CD4-positive, CD25-positive, alpha-beta regulatory T cell (primary cell): Measurements from ENCODE around the gene TUBGCP2. TPM values are rescaled to one million over a fixed set of nuclear protein-coding genes. Genes with fewer than 3 reads are reported as not detected.

Source experiments
- ATAC-seq, 2 donors: fragments of 150-1000 bp; cut with Tn5 transposase; one replicate each; pipeline ENCODE4 v1.10.0; 2021; ENCODE audit warnings: low read depth in 2 of 2, moderate number of reproducible peaks in 2 of 2, moderate library complexity in 1 of 2
- DNase-seq, 3 donors: peaks; one replicate each; pipeline versions ENCODE4 v3.0.0 to v3.0.0-alpha.2; 2012 to 2022; ENCODE audit warnings: mixed read lengths in 1 of 3
- H3K27ac ChIP-seq: one replicate; pipeline ENCODE4 v1.7.0; 2013; ENCODE audit warnings: mild to moderate bottlenecking, low read length; ENCODE audit not compliant: insufficient read depth, poor library complexity, severe bottlenecking
- H3K27me3 ChIP-seq: one replicate; pipeline ENCODE4 v1.7.0; 2013; ENCODE audit warnings: low read length; ENCODE audit not compliant: control insufficient read depth, insufficient read depth
- H3K36me3 ChIP-seq: one replicate; pipeline ENCODE4 v1.7.0; 2013; ENCODE audit warnings: mild to moderate bottlenecking, low read length, moderate library complexity; ENCODE audit not compliant: control insufficient read depth, insufficient read depth
- H3K4me1 ChIP-seq: 2 replicates; pipeline ENCODE4 v1.7.0; 2013; ENCODE audit warnings: mild to moderate bottlenecking, low read length; ENCODE audit not compliant: insufficient read depth, control insufficient read depth, poor library complexity, severe bottlenecking
- H3K4me3 ChIP-seq: one replicate; pipeline ENCODE4 v1.7.0; 2013; ENCODE audit warnings: low read depth, mild to moderate bottlenecking, low read length, moderate library complexity
- H3K9me3 ChIP-seq, 2 experiments: 1 replicate in 1 of 2; 2 replicates in 1 of 2; pipeline ENCODE4 v1.7.0; 2013; ENCODE audit warnings: low read length in 2 of 2, mild to moderate bottlenecking in 1 of 2, moderate library complexity in 1 of 2; ENCODE audit not compliant: control insufficient read depth in 2 of 2
- H3K27ac Mint-ChIP-seq, 3 donors: one replicate each; pipeline ENCODE4 v1.8.0; 2020 to 2022; ENCODE audit warnings: mild to moderate bottlenecking in 3 of 3, mixed read lengths in 3 of 3, moderate library complexity in 2 of 3
- H3K27me3 Mint-ChIP-seq: one replicate; pipeline ENCODE4 v1.8.0; 2022; ENCODE audit warnings: mild to moderate bottlenecking, mixed read lengths
- H3K36me3 Mint-ChIP-seq: one replicate; pipeline ENCODE4 v1.8.0; 2020; ENCODE audit warnings: mixed read lengths
- H3K4me1 Mint-ChIP-seq, 4 donors: one replicate each; pipeline ENCODE4 v1.8.0; 2020 to 2022; ENCODE audit warnings: mixed read lengths in 4 of 4, mild to moderate bottlenecking in 1 of 4
- H3K4me3 Mint-ChIP-seq, 4 donors: one replicate each; pipeline ENCODE4 v1.8.0; 2020 to 2022; ENCODE audit warnings: mild to moderate bottlenecking in 4 of 4, mixed read lengths in 4 of 4, moderate library complexity in 3 of 4
- H3K9me3 Mint-ChIP-seq, 7 donors: one replicate each; pipeline ENCODE4 v1.8.0; 2020 to 2022; ENCODE audit warnings: mixed read lengths in 7 of 7, mild to moderate bottlenecking in 3 of 7, moderate library complexity in 2 of 7
- polyA plus RNA-seq, 4 donors: library from polyadenylated mRNA; unstranded; fragments of 300-500 nt; fragmentation: Illumina TruSeq; gene quantifications; one replicate each; pipeline ENCODE4 v1.2.3, GENCODE V29; 2021
- total RNA-seq: library from RNA; stranded (reverse); gene quantifications from one replicate; pipeline ENCODE4 v1.2.3, GENCODE V29; 2022

TUBGCP2 gene
- total and polyA plus RNA-seq, 5 donors from 2014 or later = 23.5 to 73.8 (median 31.7) TPM

- no peak for ATAC-seq
- Histone ChIP-seq H3K4me1 (peaks cover 40% of the 10 kb centered on the region), H3K4me3 (no peak overlapping the region), H3K27me3 (peaks cover 9% of the 10 kb centered on the region), H3K9me3 (no peaks in the 10 kb centered on the region), H3K36me3 (no peaks in the 10 kb centered on the region), H3K27ac (no peak overlapping the region)
- Mint-ChIP-seq H3K4me3 (no peak overlapping the region), H3K27me3 (peaks cover 47% of the 10 kb centered on the region), H3K36me3 (no peaks in the 10 kb centered on the region), H3K27ac (no peak overlapping the region), H3K4me1 (peaks cover 0 to 26% (median 5%) of the 10 kb centered on the region in 4 donors), H3K9me3 (no peaks in the 10 kb centered on the region)
- no peak for DNase-seq
Observed at GRCh38 chr10:133239990-133240389, 68.7 kb downstream of the TUBGCP2 start.

GRCh38 chr10:133238466-133238804 lies 70.2 kb downstream of the TUBGCP2 start:
- DNase-seq = no peak
- H3K27ac Mint-ChIP-seq = no peak overlapping the region
- H3K9me3 Mint-ChIP-seq = no peaks in the 10 kb centered on the region
- Histone ChIP-seq H3K4me3 (no peak overlapping the region), H3K9me3 (no peaks in the 10 kb centered on the region), H3K27me3 (peaks cover 9% of the 10 kb centered on the region), H3K27ac (no peak overlapping the region), H3K36me3 (no peaks in the 10 kb centered on the region), H3K4me1 (peaks cover 40% of the 10 kb centered on the region)
- peaks cover 59% of the 10 kb centered on the region for H3K27me3 Mint-ChIP-seq
- H3K36me3 Mint-ChIP-seq = no peaks in the 10 kb centered on the region
- ATAC-seq = no peak
- peak overlapping the region in 1 of 4 donors; percentile 54 for H3K4me3 Mint-ChIP-seq
- peaks cover 0 to 29% (median 5%) of the 10 kb centered on the region in 4 donors for H3K4me1 Mint-ChIP-seq

- peak within 1 kb of the TSS in 2 of 4 donors; percentile 51 to 54 for H3K4me3 Mint-ChIP-seq
- Histone ChIP-seq H3K36me3 (no peaks in the 10 kb centered on the region), H3K27me3 (peaks cover 5% of the 10 kb centered on the region), H3K27ac (no peak within 1 kb of the TSS), H3K4me3 (no peak within 1 kb of the TSS), H3K4me1 (peaks cover 40% of the 10 kb centered on the region), H3K9me3 (no peaks in the 10 kb centered on the region)
- no peaks in the 10 kb centered on the region for H3K36me3 Mint-ChIP-seq
- DNase-seq = no peak
- ATAC-seq = no peak
- H3K9me3 Mint-ChIP-seq = no peaks in the 10 kb centered on the region
- no peak within 1 kb of the TSS for H3K27ac Mint-ChIP-seq
- peaks cover 65% of the 10 kb centered on the region for H3K27me3 Mint-ChIP-seq
- peaks cover 0 to 29% (median 5%) of the 10 kb centered on the region in 4 donors for H3K4me1 Mint-ChIP-seq
Observed at GRCh38 chr10:133237588-133238465, 70.8 kb downstream of the TUBGCP2 start, which contains the start of gene VENTX. Gene VENTX, plus strand, starts transcription at chr10:133237855. Its CDS starts 60 bp downstream, at chr10:133237915.

GRCh38 chr10:133237241-133237587 lies 71.5 kb downstream of the TUBGCP2 start:
- H3K27ac ChIP-seq = no peak overlapping the region
- H3K9me3 ChIP-seq = no peaks in the 10 kb centered on the region
- H3K36me3 ChIP-seq = no peaks in the 10 kb centered on the region
- H3K4me3 ChIP-seq = no peak overlapping the region
- Mint-ChIP-seq H3K27ac (no peak overlapping the region), H3K9me3 (no peaks in the 10 kb centered on the region), H3K4me1 (peaks cover 0 to 27% (median 7%) of the 10 kb centered on the region in 4 donors), H3K36me3 (no peaks in the 10 kb centered on the region), H3K27me3 (peaks cover 68% of the 10 kb centered on the region), H3K4me3 (no peak overlapping the region)
- peaks cover 5% of the 10 kb centered on the region for H3K27me3 ChIP-seq
- ATAC-seq = no peak
- no peak for DNase-seq
- H3K4me1 ChIP-seq = peaks cover 40% of the 10 kb centered on the region

- Mint-ChIP-seq H3K36me3 (no peaks in the 10 kb centered on the region), H3K27me3 (peaks cover 70% of the 10 kb centered on the region), H3K9me3 (no peaks in the 10 kb centered on the region), H3K27ac (no peak overlapping the region), H3K4me3 (no peak overlapping the region), H3K4me1 (peaks cover 0 to 23% (median 7%) of the 10 kb centered on the region in 4 donors)
- Histone ChIP-seq H3K4me3 (no peak overlapping the region), H3K36me3 (no peaks in the 10 kb centered on the region), H3K4me1 (peaks cover 35% of the 10 kb centered on the region), H3K9me3 (no peaks in the 10 kb centered on the region), H3K27ac (no peak overlapping the region), H3K27me3 (peaks cover 5% of the 10 kb centered on the region)
- ATAC-seq (no peak), DNase-seq (no peak)
Observed at GRCh38 chr10:133236401-133237240, 72.1 kb downstream of the TUBGCP2 start.

- Mint-ChIP-seq H3K27ac (peak overlapping the region in 1 of 3 donors; percentile 14), H3K4me1 (peaks cover 0 to 19% (median 5%) of the 10 kb centered on the region in 4 donors), H3K36me3 (no peaks in the 10 kb centered on the region), H3K4me3 (peak overlapping the region; percentile 39 to 50 (median 46)), H3K27me3 (peaks cover 69% of the 10 kb centered on the region), H3K9me3 (no peaks in the 10 kb centered on the region)
- Histone ChIP-seq H3K27me3 (peaks cover 5% of the 10 kb centered on the region), H3K27ac (no peak overlapping the region), H3K36me3 (no peaks in the 10 kb centered on the region), H3K4me3 (no peak overlapping the region), H3K4me1 (peaks cover 28% of the 10 kb centered on the region), H3K9me3 (no peaks in the 10 kb centered on the region)
- DNase-seq (no peak), ATAC-seq (no peak)
Observed at GRCh38 chr10:133235932-133236331, 72.7 kb downstream of the TUBGCP2 start.

- peak in 1 of 2 donors; percentile 16 for ATAC-seq
- Histone ChIP-seq H3K27ac (no peak overlapping the region), H3K36me3 (no peaks in the 10 kb centered on the region), H3K9me3 (no peaks in the 10 kb centered on the region), H3K4me1 (peaks cover 30% of the 10 kb centered on the region), H3K27me3 (peaks cover 5% of the 10 kb centered on the region), H3K4me3 (no peak overlapping the region)
- Mint-ChIP-seq H3K4me3 (peak overlapping the region; percentile 50 to 76 (median 66)), H3K27me3 (peaks cover 63% of the 10 kb centered on the region), H3K9me3 (no peaks in the 10 kb centered on the region), H3K27ac (peak overlapping the region in 1 of 3 donors; percentile 14), H3K36me3 (no peaks in the 10 kb centered on the region), H3K4me1 (peaks cover 0 to 16% (median 2%) of the 10 kb centered on the region in 4 donors)
- no peak for DNase-seq
Observed at GRCh38 chr10:133235265-133235855, 73.3 kb downstream of the TUBGCP2 start.
